ENCODE measurements around the gene OAT.

OAT gene

DNA sequence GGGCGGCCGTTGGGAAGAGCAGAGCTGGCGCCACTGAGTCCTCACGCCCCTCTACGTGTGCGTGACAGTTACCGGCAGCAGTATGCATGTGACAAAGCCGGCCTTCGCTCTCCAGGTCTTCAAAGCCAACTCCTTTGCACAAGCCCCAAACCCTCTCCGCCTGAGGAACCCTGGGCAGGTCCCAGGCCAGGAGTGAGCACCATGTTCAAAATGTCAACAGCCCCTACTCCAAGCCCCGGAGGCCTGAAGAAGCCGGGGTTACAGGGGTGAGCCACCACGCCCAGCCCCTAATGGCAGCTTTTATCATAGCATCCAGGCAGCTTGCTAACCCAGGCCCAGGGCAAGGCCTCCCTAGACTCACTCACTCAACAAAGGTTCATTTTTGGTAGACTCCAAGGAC, 70.8 kb downstream of the OAT start:
- no peaks in the 10 kb centered on the region for H3K27me3 ChIP-seq (replicated peaks)
- no peak overlapping the region for H3K4me3 ChIP-seq (ENCODE audit: low read depth, low read length)
- H3K27ac ChIP-seq = no peak overlapping the region
- peak; percentile 28 for TF ChIP-seq CTCF (IDR thresholded peaks at IDR 0.05; ENCODE audit: low read depth, low read length, missing control alignments)
- in situ Hi-C loops (cut with HindIII; ENCODE audit: low pct_ligation_motif_present, low sequenced_read_pairs) = no loop called here
- H3K36me3 ChIP-seq (replicated peaks) = no peaks in the 10 kb centered on the region
- no peak for DNase-seq

All from brain microvascular endothelial cell (primary cell).